ENCODE results near the gene OR2T12.
"Not testable (repeated sequence)": the region's sequence is repeated elsewhere in the genome, so short reads cannot be mapped to it uniquely, and the experiment has no call there.

The OR2T12 gene, protein sequence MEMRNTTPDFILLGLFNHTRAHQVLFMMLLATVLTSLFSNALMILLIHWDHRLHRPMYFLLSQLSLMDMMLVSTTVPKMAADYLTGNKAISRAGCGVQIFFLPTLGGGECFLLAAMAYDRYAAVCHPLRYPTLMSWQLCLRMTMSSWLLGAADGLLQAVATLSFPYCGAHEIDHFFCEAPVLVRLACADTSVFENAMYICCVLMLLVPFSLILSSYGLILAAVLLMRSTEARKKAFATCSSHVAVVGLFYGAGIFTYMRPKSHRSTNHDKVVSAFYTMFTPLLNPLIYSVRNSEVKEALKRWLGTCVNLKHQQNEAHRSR

DNA sequence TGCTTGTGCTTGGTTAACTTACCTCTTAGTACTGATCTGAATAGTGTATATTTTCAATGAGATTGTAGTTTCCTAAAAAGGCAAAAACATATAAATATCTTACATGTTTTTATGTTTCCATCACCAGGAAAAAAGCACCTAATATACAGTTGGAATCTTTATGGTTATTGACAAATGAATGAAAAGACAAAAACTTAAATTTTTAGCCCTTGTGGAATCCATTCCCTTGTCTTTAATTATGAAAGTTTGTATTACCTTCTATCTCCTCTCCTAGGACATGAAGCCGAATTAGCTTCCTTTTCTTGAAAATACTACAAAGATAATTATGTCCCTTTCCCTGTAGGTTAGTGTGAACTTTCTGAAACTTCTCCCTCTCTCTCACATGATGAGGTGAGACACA lies at the start of gene OR2T12:
Gene OR2T12, minus strand, starts transcription at position 101 of the 400 bp plus-strand sequence. CDS start 7,846 bp downstream, outside the sequence.
- DNase-seq (ENCODE audit: low spot score): no peak

DNA sequence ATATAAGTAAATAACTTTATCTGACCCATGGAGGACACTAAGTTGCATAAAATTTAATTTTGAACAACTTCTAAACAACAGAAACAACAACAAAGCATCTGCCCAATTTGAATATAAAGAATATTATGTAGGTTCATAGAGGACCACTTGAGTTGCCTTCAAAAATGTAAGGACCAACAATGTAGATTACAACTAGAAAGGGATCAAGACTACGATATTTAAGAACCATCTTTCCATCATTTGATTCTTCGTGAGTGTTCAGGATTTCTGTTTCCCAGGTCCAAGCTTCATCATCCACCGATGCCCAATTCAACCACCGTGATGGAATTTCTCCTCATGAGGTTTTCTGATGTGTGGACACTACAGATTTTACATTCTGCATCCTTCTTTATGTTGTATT lies 45.3 kb upstream of the OR2T12 start, which contains the start of gene OR14C36:
Gene OR14C36, plus strand, starts transcription at position 301 of the 400 bp plus-strand sequence. Its CDS starts 0 bp downstream, at position 301.
- DNase-seq (ENCODE audit: low spot score): no peak

DNA sequence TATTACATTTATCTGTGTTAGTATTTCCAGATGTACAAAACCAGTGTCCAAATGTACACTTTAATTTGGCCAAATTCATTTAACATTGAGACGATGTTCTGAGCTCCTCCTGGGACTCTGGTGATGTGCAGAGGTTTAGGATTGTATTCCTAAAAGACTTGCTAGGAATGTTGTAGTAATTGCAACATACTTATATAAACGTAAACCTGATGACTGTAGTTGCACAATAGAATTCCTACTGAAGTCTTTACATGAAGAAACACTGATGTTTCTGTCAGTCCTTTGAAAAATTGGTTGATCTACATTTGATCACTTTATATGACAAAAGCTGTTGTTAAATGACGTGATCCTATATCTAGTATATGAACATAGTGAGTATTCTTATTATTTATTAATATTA lies 40.2 kb upstream of the OR2T12 start:
- no peak for DNase-seq (ENCODE audit: low spot score)

DNA sequence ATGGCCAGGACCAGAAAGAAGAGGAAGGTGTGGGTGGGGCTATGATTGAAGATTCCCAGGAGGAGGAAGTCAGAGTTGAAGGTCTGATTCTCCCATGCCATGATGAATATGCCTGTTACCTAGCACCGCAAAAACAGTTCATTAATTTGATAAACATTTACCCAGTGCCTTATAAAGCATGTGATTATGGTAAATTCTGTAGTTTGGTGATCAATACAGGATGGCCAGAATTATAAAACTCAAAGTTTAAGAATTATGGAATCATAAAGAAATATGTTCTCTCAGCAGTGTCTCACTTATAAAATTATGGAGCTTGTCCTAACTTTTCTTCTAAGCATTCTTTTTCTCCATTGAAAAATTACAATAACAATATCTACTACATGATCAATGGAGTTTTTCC lies 21.2 kb upstream of the OR2T12 start, which contains the start of gene OR2M7:
Gene OR2M7, minus strand, starts transcription at position 101 of the 400 bp plus-strand sequence. Its CDS starts 0 bp downstream, at position 101.
- no peak for DNase-seq (ENCODE audit: low spot score)

DNA sequence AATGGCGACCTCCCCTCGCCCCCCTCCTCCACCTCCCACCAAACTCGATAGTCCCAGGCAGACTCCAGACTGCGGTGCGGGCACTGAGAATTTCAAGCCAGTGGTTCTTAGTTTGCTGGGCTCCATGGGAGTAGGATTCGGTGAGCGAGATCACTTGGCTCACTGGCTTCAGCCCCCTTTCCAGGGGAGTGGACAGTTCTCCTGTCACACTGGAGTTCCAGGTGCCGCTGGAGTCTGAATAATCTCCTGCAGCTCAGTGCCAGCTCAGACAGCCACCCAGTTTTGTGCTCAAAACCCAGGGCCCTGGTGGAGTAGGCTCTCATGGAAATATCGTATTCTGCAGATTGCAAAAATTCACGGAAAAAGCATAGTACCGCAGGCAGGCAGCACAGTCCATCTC lies 13.6 kb upstream of the OR2T12 start:
- DNase-seq (ENCODE audit: low spot score): no peak

DNA sequence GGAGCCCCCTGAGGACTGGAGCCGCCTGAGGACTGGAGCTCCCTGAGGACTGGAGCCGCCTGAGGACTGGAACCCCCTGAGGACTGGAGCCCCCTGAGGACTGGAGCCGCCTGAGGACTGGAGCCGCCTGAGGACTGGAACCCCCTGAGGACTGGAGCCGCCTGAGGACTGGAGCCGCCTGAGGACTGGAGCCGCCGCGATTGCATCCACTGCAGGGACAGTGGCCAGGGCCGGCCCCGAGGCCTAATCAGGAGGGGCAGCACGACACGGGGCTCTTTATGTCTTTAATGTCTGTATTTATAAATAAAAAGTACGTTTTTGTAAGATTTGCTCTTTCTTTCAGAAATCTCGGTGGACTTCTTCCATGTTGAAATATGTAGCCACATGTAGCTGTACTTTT lies 3.5 kb upstream of the OR2T12 start:
- DNase-seq (ENCODE audit: low spot score): not testable (repeated sequence)

DNA sequence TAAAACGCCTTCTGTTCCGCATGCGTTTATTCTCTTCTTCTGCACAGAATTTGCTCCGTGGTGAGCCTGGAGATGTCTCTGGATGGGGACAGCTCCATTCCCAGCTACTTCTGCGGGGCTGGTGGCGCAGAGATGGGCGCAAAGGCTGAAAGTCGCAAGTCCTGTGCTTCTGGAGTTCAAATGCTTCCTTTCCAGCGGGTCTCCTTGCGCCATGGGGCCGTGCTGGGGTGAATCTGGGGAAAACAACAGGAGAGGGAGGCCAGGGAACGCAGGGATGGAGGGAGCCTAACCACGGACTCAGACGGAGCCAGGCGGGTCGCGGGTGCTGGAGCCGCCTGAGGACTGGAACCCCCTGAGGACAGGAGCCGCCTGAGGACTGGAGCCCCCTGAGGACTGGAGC lies 2.9 kb upstream of the OR2T12 start:
- no peak for DNase-seq (ENCODE audit: low spot score)

DNA sequence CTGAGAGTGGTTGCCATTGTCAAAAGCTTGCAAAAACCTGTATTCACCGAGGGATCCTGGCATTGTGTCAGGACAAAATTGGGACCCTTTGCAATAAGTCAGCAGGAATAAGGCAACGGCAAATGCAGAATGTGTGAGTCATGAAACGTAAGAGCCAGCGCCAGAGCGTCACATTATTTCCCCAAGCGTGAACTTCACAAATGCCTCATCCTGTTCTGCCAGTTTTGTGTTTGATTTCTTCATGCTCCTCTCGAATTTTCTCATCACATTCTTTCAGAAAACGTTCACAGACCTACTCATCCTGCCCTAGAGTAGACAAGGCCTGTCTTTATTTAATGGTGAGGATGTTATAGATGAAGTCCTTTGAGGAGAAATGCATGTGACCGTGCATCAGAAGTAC lies 2.4 kb upstream of the OR2T12 start:
- DNase-seq (ENCODE audit: low spot score): not testable (repeated sequence)

DNA sequence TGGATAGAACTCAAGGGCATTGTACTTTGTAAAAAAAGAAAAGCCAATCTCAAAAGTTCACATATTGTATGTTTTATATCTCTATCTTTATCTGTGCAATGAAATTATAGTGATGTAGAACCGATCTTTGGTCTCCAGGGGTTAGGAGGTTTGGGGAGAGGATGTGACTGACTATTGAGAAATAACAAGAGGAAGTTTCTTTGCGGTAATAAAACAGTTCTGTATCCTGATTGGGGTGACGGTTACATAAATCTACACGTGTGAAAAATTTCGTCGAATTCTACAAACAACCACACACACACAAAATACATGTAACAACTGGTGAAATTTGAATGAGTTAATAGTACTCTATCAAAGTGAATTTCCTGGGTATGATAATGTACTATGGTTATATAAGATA lies 14.8 kb downstream of the OR2T12 start:
- no peak for DNase-seq (ENCODE audit: low spot score)

DNA sequence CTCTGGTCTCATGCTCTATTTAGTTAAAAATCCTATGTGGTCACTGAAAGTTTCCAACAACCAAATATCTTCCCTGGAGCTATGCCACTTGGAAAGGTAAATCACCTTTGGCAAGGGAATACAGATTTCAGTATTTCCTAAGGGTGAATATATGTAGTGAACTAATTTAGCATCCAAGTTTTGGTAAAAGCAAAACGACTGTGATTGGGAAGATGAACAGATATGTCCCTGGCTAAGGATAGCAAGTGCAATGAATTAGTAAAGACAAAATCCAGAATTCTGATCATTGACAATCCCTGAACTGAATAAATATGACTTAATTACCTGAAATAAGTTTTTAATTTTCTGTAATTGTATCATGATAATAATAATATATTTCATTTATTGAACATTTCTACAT lies 25.3 kb downstream of the OR2T12 start, which contains the start of gene OR2T33:
Gene OR2T33, minus strand, starts transcription at position 101 of the 400 bp plus-strand sequence. CDS start 4,162 bp downstream, outside the sequence.
- no peak for DNase-seq (ENCODE audit: low spot score)

DNA sequence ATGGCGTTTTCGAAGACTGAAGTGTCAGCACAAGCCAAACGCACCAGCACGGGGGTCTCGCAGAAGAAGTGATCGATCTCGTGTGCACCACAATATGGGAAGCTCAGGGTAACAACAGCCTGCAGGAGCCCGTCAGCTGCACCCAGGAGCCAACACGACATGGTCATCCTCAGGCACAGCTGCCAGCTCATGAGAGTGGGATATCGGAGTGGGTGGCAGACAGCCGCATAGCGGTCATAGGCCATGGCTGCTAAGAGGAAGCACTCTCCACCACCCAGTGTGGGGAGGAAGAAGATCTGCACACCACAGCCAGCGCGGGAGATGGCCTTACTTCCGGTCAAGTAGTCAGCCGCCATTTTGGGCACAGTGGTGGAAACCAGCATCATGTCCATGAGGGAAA lies 30.0 kb downstream of the OR2T12 start:
- not testable (repeated sequence) for DNase-seq (ENCODE audit: low spot score)

DNA sequence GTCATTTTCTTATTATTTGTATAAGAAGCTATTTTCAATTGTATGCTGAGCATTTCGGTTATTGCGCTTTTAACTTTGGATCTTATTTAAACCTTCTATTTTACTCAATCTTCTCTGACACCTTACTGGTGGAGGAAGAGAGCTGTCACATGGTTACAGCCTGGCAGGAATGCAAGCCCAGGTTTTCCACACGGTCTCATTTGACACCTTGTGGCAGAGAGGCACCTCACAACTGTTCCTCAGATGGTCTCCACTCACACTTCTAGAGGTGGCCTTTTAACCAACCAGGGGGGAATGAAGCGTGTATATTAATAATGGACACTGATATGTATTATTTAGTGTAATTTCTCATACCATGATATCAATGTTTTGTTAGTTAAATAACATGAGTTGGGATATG lies 35.0 kb downstream of the OR2T12 start:
- no peak for DNase-seq (ENCODE audit: low spot score)

DNA sequence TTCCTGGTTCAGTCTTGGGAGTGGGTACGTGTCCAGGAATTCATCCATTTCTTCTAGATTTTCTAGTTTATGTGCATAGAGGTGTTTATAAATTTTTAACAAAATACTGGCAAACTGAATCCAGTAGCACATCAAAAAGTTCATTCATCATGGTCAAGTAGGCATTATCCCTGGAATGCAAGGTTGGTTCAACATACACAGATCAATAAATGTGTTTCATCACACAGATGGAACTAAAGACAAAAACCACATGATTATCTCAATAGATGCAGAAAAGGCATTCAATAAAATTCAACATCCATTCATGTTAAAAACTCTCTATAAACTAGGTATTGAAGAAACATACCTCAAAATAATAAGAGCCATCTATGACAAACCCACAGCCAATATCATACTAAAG lies 43.9 kb downstream of the OR2T12 start:
- DNase-seq (ENCODE audit: low spot score): not testable (repeated sequence)

DNA sequence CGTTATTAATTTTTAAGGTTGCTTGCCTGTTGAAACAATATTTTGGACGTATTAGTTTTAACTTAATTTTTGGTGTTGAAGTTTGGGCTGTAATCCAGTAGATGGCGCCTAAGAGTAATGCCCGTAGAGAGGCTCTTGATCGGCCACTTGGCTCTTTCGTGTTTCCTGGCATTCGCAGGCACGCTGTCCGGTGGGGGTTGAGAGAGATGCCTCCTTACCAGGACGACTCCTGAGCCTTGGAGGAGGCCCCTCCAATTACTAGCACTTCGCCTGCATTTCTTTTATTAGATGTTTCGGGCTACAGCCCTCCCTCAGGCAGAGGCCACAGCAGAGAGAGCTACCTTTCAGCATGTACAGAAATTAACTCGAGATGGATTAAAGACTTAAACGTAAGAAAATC lies 60.0 kb downstream of the OR2T12 start:
- peak; percentile 28 for DNase-seq (ENCODE audit: low spot score)

Measured in CD4-positive, alpha-beta T cell treated with Interleukin-2 at 100 ng/mL for 4 hours (primary cell).